ENCODE measurements around the gene EIF4B. TPM values are rescaled to one million over a fixed set of nuclear protein-coding genes. Genes with fewer than 3 reads are reported as not detected.
A peak's percentile ranks its signal among the peaks of the same experiment; 100 is the strongest.

Gene EIF4B
- total RNA-seq, 1 experiment from 2014 or later = 713 TPM

DNA sequence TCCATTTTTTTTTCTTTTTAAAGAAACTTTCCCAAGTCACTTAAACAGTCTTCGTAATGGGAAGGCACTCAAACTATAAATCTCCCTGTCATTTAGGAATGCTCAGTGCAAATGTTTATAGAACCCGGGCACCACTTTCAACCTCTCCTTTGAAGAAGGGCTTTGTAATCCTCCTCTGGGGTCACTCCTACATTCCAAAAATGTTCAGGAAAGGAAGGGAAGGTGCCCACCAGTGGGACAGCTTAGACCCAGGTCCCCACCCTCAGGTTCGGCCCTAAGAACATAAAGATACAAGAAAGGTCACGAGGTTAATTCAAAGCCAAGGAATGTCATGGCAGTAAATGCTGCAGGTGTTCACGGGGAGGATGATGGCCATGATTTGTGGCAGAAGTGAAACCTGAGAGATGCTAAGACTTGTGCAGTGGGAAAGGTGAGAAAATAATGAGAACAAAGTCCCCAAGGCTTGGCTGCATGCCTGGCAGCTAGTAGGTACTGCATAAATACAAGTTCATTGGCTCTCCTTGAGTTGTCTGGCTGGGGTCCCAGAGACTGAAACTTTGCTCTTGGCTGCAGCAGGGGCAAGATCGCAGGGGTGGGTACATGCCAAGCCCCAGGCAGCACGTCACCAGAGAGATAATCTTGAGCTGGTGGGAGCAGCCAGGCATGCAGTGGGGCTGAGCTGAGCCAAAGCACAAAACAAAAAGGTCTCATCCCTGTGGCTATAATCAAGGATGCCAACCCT lies 36.3 kb upstream of the EIF4B start:
- Histone ChIP-seq H3K4me1 (ENCODE audit: insufficient read depth, low read length) (peaks cover 4% of the 10 kb centered on the region; the same call in 1 of the 2 replicates), H4K8ac (replicated peaks; ENCODE audit: insufficient read length, low read depth, low read length) (no peak overlapping the region), H4K91ac (ENCODE audit: insufficient read length, low read depth, low read length) (no peak overlapping the region), H3K9me3 (ENCODE audit: control insufficient read depth, low read depth, low read length) (no peaks in the 10 kb centered on the region), H2BK15ac (ENCODE audit: low read depth, low read length) (no peak overlapping the region), H3K56ac (ENCODE audit: insufficient read length, low read depth, low read length) (no peak overlapping the region), H3T11ph (ENCODE audit: low read length) (no peak overlapping the region), H2AK5ac (ENCODE audit: insufficient read length, low read length) (no peak overlapping the region), H3K23me2 (ENCODE audit: insufficient read length, low read depth, low read length, poor library complexity, severe bottlenecking) (peaks cover 7% of the 10 kb centered on the region), H3K27ac (ENCODE audit: insufficient read length, low read depth, low read length) (no peak overlapping the region), H4K20me1 (ENCODE audit: control insufficient read depth, insufficient read depth, insufficient read length) (no peaks in the 10 kb centered on the region), H4K5ac (ENCODE audit: insufficient read length, low read depth, low read length) (no peak overlapping the region), H2BK5ac (ENCODE audit: insufficient read length, low read length) (no peak overlapping the region), H3K79me1 (ENCODE audit: insufficient read depth, low read depth, low read length, poor library complexity, severe bottlenecking) (no peaks in the 10 kb centered on the region), H3K27me3 (ENCODE audit: insufficient read depth, low read length) (no peaks in the 10 kb centered on the region; the same call in 1 of the 2 replicates), H3K18ac (ENCODE audit: insufficient read length, low read depth, low read length) (no peak overlapping the region), H3K79me2 (ENCODE audit: insufficient read depth, low read length) (no peaks in the 10 kb centered on the region), H2AFZ (ENCODE audit: low read length) (no peak overlapping the region), H3K4me2 (ENCODE audit: insufficient read depth, insufficient read length, low read length) (no peak overlapping the region), H2BK20ac (ENCODE audit: low read depth, low read length, poor library complexity, severe bottlenecking) (no peak overlapping the region), H2BK120ac (ENCODE audit: low read depth, low read length, poor library complexity, severe bottlenecking) (no peak overlapping the region), H2BK12ac (ENCODE audit: insufficient read length, low read depth, low read length) (no peak overlapping the region), H3K4ac (ENCODE audit: low read depth, low read length) (no peak overlapping the region), H3K23ac (ENCODE audit: insufficient read length, low read depth, low read length) (no peak overlapping the region), H3K14ac (ENCODE audit: insufficient read depth, low read length) (no peak overlapping the region), H3K9ac (ENCODE audit: extremely low read depth, insufficient read length, low read length) (no peak overlapping the region)
- Mint-ChIP-seq H3K4me3 (no peak overlapping the region), H3K36me3 (ENCODE audit: insufficient read depth in 1 of 3, low read depth in 3 of 3) (no peaks in the 10 kb centered on the region), H3K27me3 (ENCODE audit: low read depth) (peaks cover 33% of the 10 kb centered on the region), H3K27ac (peak overlapping the region in 1 of 3 experiments; percentile 11; a peak in 2 of 7 replicates), H3K9me3 (no peaks in the 10 kb centered on the region; a peak in 2 of 5 replicates), H3K4me1 (peaks cover 28 to 31% of the 10 kb centered on the region in 2 experiments)
- no peak for DNase-seq
- WGBS (ENCODE audit: extremely low coverage, insufficient read length, low lambda C conversion rate) = no CpG with 5 or more reads among the region's 7 CpGs
- TF ChIP-seq, protein P1, sequence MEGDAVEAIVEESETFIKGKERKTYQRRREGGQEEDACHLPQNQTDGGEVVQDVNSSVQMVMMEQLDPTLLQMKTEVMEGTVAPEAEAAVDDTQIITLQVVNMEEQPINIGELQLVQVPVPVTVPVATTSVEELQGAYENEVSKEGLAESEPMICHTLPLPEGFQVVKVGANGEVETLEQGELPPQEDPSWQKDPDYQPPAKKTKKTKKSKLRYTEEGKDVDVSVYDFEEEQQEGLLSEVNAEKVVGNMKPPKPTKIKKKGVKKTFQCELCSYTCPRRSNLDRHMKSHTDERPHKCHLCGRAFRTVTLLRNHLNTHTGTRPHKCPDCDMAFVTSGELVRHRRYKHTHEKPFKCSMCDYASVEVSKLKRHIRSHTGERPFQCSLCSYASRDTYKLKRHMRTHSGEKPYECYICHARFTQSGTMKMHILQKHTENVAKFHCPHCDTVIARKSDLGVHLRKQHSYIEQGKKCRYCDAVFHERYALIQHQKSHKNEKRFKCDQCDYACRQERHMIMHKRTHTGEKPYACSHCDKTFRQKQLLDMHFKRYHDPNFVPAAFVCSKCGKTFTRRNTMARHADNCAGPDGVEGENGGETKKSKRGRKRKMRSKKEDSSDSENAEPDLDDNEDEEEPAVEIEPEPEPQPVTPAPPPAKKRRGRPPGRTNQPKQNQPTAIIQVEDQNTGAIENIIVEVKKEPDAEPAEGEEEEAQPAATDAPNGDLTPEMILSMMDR (conservative IDR thresholded peaks at IDR 0.05) = no peak
